SHP77 treated with DMSO at 0.1 percent for 48 hours (cell line): ENCODE measurements around the gene MGST1.

Source experiments
- DNase-seq: peaks from one replicate; lab custom pipeline; 2025; lab: John Stamatoyannopoulos, UW

MGST1 gene, protein sequence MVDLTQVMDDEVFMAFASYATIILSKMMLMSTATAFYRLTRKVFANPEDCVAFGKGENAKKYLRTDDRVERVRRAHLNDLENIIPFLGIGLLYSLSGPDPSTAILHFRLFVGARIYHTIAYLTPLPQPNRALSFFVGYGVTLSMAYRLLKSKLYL

DNA sequence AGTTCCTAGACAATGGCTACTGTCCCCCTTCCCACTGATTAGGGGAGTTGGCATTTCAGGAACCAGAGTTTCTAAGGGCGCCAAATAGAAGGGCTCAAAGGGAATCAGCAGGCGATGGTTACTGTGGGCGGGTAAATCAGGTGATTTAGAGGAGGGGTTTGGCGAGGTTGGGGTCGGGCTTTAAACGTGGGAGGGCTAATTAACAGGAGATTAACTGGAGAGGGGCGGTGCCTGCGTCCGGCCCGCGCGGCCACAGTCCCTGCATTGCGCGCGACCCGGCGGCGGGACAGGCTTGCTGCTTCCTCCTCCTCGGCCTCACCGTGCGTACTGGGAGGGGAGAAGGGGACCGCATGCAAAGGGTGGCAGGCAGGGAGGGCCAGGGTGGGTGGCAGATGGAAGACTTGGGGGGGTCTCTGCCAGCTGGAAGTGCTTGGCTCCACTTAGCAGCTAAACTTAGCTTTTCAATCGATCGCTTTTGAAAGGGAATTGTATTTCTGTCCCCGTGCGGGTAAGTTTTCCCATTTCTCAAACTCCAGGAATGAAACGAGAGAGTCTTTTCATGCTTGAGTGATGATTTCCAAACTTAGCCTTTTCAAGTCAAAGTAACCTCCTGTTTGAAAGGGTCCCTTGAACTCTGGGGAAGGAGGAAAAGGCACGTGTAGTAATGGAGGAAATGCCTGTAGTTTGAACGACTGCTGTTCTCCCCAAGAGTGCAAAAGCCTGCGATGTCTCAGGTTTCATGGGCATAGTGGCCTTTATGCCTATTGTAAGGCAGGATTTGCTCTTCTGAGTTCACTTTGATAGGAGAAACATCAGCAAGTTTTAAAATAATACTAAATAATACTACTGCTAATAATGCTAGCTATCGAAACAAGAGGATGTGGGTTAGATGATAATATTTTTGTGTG lies at the start of gene MGST1:
TSS of gene MGST1 (plus strand) at position 255 of the 908 bp plus-strand sequence. CDS start 6,608 bp downstream, outside the sequence.
- DNase-seq = peak; percentile 39

- DNase-seq = no peak
Observed at GRCh38 chr12:16299403-16299802, 48.0 kb upstream of the MGST1 start.

GRCh38 chr12:16300122-16300521 lies 47.3 kb upstream of the MGST1 start:
- no peak for DNase-seq

DNA sequence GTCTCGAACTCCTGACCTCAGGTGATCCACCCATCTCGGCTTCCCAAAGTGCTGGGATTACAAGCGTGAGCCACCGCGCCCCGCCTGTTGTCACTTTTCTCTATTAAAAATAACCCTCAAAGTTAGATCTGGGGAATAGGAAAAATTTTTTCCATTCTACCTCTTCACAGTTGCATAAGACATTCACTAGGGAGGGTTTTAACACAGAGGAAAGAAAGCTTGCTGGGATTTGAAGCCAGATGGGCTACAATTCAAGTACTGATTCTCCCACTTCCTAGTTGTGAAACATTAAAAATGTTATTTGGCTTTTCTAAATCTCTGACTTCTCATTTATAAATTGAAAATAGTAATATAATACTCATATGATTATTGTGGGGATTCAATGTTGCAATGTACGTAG lies 46.7 kb upstream of the MGST1 start:
- DNase-seq = no peak

- no peak for DNase-seq
Observed at GRCh38 chr12:16303939-16304338, 43.5 kb upstream of the MGST1 start.

GRCh38 chr12:16307856-16308475 lies 39.5 kb upstream of the MGST1 start:
- DNase-seq = no peak

DNA sequence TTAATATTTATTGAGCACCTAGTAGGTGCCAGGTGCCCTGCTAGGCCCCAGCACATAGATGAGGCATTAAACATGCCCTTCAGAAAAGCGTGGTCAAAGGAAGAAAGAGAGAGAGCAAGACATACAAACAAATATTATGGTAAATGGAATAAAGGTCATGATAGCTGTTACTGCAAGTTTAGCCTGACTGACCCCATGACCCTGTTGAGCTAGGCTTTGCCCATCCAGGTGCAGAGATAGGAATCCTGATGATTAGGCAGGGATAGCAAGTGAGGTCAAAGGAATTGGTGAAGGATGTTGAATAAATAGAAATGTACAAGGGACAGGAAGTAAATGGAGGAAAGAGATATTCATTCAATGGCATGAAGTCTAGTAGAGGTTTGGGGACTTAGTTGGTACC lies 36.5 kb upstream of the MGST1 start:
- no peak for DNase-seq

- no peak for DNase-seq
Observed at GRCh38 chr12:16323010-16323409, 24.4 kb upstream of the MGST1 start.

GRCh38 chr12:16323638-16324037 lies 23.8 kb upstream of the MGST1 start:
- no peak for DNase-seq

DNA sequence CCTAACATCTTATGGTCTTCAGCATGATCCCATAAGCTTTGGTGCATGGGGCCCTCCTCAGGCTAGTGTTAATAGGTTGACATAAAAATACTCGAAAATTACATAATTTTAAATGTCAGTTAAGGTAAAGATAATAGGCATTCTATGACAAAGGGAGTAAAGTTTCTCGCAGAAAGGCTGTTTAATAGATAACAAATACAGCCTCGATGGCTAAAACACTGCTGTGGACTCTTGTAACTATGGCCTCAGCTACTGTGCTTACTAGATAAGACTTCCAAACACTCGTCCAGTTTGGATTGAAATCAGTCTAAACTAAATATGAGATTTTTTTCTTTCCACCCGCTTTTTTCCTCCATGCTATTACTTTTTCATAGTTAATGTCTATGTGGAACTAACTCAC lies 23.2 kb upstream of the MGST1 start:
- DNase-seq = no peak

DNA sequence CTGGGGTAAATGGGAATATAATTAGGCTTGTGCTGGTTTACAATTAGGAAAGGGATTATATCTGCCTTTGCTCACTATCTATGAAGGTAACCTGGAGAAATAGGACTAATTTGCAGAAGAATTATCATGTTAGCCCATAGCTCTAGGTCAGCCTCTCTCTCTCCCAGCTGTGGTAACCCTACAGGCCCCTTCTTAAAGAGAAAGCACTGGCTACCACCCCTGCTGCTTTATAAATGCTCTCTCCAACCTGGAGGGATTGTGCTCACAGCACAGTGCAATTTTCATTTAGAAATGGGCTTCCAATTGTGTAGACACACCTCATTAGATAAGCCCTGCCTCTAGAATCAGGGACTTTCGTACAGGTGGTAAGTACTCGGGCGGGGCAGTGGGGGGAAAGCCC lies 22.7 kb upstream of the MGST1 start:
- no peak for DNase-seq

GRCh38 chr12:16325426-16325825 lies 22.0 kb upstream of the MGST1 start:
- peak; percentile 17 for DNase-seq

DNA sequence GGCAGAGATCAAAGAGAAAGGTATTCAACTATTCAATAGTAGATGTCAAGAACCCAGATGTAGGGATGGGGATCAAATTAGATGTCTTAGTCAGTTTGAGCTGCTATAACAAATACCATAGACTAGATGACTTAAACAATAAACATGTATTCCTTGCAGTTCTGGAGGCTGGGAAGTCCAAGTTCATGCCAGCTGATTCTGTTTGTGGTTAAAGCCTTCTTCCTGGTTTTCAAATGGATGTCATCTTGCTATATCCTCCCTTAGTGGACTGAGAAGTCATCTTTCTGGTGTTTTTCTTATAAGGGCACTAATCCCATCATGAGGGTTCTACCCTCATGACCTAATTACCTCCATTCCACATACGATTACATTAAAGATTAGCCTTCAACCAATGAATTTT lies 19.5 kb upstream of the MGST1 start:
- no peak for DNase-seq

GRCh38 chr12:16329594-16329993 lies 17.9 kb upstream of the MGST1 start:
- DNase-seq = no peak

DNA sequence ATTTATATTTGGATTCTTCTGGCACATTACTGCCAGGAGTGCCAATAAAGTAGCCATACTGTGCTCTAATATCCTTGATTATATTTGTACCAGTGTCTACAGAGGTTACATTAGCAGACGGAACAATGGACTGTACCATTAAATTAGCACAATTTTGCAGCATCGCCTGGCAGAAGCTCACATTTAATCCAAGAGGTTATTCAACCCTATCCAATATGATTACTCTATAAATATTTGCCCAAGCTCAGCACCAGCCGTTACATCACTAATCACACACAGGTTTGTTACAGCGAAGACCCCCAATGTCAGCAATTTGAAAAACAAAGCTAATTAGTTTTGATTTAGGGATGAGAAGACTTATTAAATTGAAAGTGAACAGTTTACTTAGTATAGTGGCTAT lies 16.9 kb upstream of the MGST1 start:
- DNase-seq = peak; percentile 88

- DNase-seq = no peak
Observed at GRCh38 chr12:16331998-16332397, 15.4 kb upstream of the MGST1 start.

- DNase-seq = no peak
Observed at GRCh38 chr12:16335838-16336237, 11.6 kb upstream of the MGST1 start.

- no peak for DNase-seq
Observed at GRCh38 chr12:16344269-16344668, 3.2 kb upstream of the MGST1 start.

DNA sequence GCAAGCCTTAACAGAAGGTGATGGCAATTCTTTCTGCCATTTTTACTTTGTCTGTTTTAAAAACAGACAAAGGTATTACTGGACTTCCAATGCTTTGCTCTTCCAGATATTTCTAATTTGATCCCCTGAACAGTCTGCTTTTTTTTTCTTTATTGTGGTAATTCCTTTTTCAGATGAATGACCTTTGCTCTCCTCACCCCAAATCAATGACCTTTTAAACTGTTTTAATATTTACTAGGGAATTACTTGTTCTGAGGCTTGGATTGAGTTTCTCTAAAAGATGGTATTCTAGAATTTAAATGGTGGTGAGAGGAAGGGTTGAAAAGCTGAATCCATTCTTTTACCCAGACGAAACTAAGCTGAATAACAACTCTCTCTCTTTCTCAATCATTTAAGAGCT lies 2.3 kb upstream of the MGST1 start:
- DNase-seq = no peak

- DNase-seq = no peak
Observed at GRCh38 chr12:16346958-16347357, 487 bp upstream of the MGST1 start.

DNA sequence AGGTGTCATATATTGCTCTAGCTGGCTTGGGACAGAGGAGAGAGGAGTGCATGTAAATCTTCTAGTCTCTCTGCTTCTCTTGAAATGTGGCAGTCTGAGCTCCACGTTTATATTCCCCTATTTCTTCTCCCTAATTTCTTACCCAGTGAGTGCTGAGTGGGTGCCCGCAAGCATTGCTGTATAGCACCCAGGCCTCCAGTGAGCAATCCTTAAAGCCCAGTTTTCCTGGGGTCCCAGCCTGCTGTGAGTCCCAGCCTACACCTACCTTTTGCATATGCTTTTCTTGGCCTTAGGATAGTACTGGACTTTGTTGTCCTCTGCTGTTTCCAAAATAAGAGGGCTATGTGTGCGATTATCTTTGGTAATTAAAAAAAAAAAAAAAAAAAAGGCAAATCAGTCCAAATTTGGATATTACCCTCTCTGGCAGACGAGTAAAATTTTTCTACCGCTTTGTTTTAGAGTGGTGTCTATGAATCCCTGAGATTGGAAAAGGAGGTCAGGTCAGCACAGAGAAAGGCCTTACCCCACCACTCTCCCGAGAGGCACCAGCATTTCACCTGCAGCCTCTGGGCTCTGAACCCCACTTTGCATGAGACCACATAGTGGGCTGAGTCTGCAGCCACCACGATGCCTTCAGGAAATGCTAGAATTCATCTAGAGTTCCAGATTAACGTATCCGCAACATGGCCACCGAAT lies 1.1 kb downstream of the MGST1 start:
- no peak for DNase-seq

DNA sequence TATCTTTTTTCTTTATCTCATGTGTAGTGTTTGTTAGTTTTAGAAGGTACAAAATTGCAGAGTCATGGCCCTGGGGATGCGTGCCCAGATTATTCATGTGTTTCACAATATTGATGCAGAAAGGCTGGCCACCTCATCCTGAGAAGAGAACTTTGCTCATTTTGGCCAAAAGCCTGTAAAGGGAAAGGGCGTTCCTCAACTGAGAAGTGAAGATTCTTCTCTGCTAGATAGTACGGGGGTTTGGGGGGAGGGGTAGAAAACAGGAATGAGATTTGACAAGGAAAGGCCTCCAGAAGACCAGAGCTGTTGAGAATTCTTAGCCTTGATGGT lies 1.7 kb downstream of the MGST1 start:
- DNase-seq = no peak

DNA sequence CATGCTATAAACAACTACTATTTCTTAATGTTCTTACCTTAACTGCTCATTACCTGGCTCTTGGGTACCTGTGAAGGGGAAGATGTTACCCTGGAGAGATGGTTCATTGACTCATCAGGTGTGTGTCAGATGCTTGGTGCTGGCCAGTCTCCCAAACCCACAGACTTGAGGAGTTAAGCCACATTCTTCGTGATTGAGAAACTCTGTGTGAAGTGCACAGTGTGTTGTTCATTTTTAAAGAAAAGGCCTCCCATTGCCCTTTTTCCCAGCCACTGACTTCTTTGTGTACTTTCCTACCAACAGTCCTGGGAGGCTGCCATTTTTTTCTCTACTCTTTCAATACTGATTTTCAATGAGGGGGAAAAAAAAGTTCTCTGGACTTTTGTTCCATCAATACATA lies 3.2 kb downstream of the MGST1 start:
- DNase-seq = no peak
